Esophagus squamous epithelium (tissue), 5 donors: ENCODE measurements around the gene RAB17. TPM values are rescaled to one million over a fixed set of nuclear protein-coding genes. Genes with fewer than 3 reads are reported as not detected.
A peak's percentile ranks its signal among the peaks of the same experiment; 100 is the strongest.
"Not testable (repeated sequence)": the region's sequence is repeated elsewhere in the genome, so short reads cannot be mapped to it uniquely, and the experiment has no call there.

Experiments
- DNase-seq: peaks from one replicate; lab custom pipeline; 2025; lab: John Stamatoyannopoulos, UW
- H3K27ac ChIP-seq, 4 donors: fragments of 200-600 bp; sonication (generic); one replicate each; pipeline ENCODE4 v1.5.1; 2016 to 2019; ENCODE audit warnings: mild to moderate bottlenecking in 1 of 4
- H3K27me3 ChIP-seq, 4 donors: fragments of 200-600 bp; sonication (generic); 1 replicate in 3 of 4; 2 replicates in 1 of 4; pipeline versions ENCODE4 v1.5.1 to v1.6.0; 2017 to 2021; ENCODE audit warnings: antibody characterized with exemption in 1 of 4
- H3K36me3 ChIP-seq, 3 donors: fragments of 200-600 bp; sonication (generic); one replicate each; pipeline ENCODE4 v1.5.1; 2016 to 2019
- H3K4me1 ChIP-seq, 3 donors: fragments of 200-600 bp; sonication (generic); one replicate each; pipeline ENCODE4 v1.5.1; 2017 to 2019
- H3K4me3 ChIP-seq, 4 donors: fragments of 200-600 bp; sonication (generic); 1 replicate in 3 of 4; 2 replicates in 1 of 4; pipeline ENCODE4 v1.5.1; 2016 to 2019; ENCODE audit warnings: mild to moderate bottlenecking in 2 of 4, moderate library complexity in 1 of 4
- H3K9me3 ChIP-seq, 3 donors: fragments of 200-600 bp; sonication (generic); one replicate each; pipeline ENCODE4 v1.5.1; 2016 to 2019
- POLR2A ChIP-seq, 4 donors: fragments of 450-650 bp; IDR thresholded peaks; one replicate each; pipeline ENCODE4 v1.6.1; 2017; ENCODE audit warnings: antibody characterized with exemption in 4 of 4, mild to moderate bottlenecking in 4 of 4, moderate library complexity in 3 of 4
- WGBS, 2 donors: methylation state at CpG; one replicate each; pipeline ENCODE4 v1.1.5; 2018; 5-methylcytosine and 5-hydroxymethylcytosine counted together
- intact Hi-C: fragments of 100-400 bp; cut with DNase I; formaldehyde crosslinking; loops from one replicate; pipeline ENCODE4 v1.15.0; 2022
- total RNA-seq, 4 donors: library from RNA; depleted of rRNA; stranded (reverse); fragments of >200 nt; gene quantifications; one replicate each; pipeline ENCODE4 v1.1.0, GENCODE V29; 2016
- TF ChIP-seq, protein P1 (sequence below), 6 experiments: fragments of 450-650 bp in 4 of 6; fragments of 200-600 bp in 2 of 6; sonication (generic) in 2 of 6; IDR thresholded peaks; one replicate each; pipeline ENCODE4 v1.5.1; 2016 to 2019; ENCODE audit warnings: antibody characterized with exemption in 6 of 6, mild to moderate bottlenecking in 4 of 6, moderate library complexity in 4 of 6
- donor health status: DM: yes; HTN: yes; CAD: no.

RAB17 gene
- total RNA-seq, 4 donors from 2014 or later: 2.0 to 11.1 (median 6.4) TPM

GRCh38 chr2:237612527-237613357, 22.2 kb upstream of the RAB17 start:
- Histone ChIP-seq H3K36me3 (no peaks in the 10 kb centered on the region), H3K4me3 (no peak overlapping the region), H3K9me3 (no peaks in the 10 kb centered on the region), H3K27me3 (no peaks in the 10 kb centered on the region), H3K27ac (no peak overlapping the region), H3K4me1 (peaks cover 3 to 32% (median 17%) of the 10 kb centered on the region in 3 donors)
- 83 to 93% methylated on average over 7 of the region's 10 CpGs for WGBS, 2 donors
- intact Hi-C loops: no loop called here
- no peak for DNase-seq
- TF ChIP-seq, protein P1, sequence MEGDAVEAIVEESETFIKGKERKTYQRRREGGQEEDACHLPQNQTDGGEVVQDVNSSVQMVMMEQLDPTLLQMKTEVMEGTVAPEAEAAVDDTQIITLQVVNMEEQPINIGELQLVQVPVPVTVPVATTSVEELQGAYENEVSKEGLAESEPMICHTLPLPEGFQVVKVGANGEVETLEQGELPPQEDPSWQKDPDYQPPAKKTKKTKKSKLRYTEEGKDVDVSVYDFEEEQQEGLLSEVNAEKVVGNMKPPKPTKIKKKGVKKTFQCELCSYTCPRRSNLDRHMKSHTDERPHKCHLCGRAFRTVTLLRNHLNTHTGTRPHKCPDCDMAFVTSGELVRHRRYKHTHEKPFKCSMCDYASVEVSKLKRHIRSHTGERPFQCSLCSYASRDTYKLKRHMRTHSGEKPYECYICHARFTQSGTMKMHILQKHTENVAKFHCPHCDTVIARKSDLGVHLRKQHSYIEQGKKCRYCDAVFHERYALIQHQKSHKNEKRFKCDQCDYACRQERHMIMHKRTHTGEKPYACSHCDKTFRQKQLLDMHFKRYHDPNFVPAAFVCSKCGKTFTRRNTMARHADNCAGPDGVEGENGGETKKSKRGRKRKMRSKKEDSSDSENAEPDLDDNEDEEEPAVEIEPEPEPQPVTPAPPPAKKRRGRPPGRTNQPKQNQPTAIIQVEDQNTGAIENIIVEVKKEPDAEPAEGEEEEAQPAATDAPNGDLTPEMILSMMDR (IDR thresholded peaks at IDR 0.05): no peak
- TF ChIP-seq POLR2A (IDR thresholded peaks at IDR 0.05): no peak

- H3K27me3 ChIP-seq, H3K4me3 ChIP-seq, DNase-seq, H3K36me3 ChIP-seq, intact Hi-C loops, H3K9me3 ChIP-seq, H3K27ac ChIP-seq: not testable (repeated sequence)
- WGBS, 2 donors: 82% methylated on average over 4 of the region's 4 CpGs; no CpG with 5 or more reads in 1 of the 2 donors
- peaks cover 0 to 18% (median 5%) of the 10 kb centered on the region in 3 donors for H3K4me1 ChIP-seq
These were observed 16.0 kb upstream of the RAB17 start for GRCh38 chr2:237606522-237606921.

DNA sequence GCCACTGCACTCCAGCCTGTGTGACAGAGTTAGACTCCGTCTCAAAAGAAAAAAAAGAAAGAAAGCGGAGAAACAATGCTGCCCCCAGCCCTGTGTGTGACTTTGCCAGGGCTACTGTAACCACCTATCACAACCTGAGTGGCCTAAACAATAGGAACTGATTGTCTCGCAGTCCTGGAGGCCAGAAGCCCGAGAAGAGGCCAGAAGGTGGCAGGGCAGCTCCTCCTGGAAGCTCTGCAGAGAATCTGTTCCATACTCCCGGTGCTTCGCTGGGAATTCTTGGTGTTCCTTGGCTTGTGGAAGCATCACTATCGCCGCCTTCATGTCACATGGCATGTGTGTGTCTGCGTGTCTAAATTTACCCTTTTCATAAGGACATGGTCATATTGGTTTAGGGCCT, 14.4 kb upstream of the RAB17 start:
- 87 to 89% methylated on average over 9 of the region's 9 CpGs for WGBS, 2 donors

DNA sequence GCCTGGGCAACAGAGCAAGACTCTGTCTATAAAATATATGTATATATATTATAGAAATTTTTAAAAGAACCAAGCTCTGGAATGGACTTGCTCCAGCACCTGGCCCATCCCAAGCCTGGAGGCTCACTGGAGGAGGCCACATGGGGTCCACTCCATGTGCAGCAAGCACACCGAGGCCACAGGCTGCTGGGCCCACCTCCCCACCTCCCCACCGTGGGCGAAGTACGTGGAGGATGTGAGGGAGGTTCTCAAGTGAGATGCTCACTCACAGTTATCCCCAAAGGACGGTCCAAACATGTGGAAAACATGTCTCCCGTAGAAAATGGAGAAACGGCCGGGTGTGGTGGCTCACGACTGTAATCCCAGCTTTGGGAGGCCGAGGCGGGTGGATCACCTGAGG, 13.9 kb upstream of the RAB17 start:
- no peaks in the 10 kb centered on the region for H3K9me3 ChIP-seq
- peak overlapping the region in 2 of 4 donors; percentile 45 to 69 for H3K27ac ChIP-seq
- no peak overlapping the region for H3K4me3 ChIP-seq
- H3K4me1 ChIP-seq: peaks cover 0 to 33% (median 8%) of the 10 kb centered on the region in 3 donors
- no peaks in the 10 kb centered on the region for H3K36me3 ChIP-seq
- intact Hi-C loops: no loop called here
- DNase-seq: no peak
- no peaks in the 10 kb centered on the region for H3K27me3 ChIP-seq
- 83 to 85% methylated on average over 4 to 11 of the region's 11 CpGs for WGBS, 2 donors
- TF ChIP-seq POLR2A (IDR thresholded peaks at IDR 0.05): no peak
- TF ChIP-seq, protein P1 (IDR thresholded peaks at IDR 0.05): no peak

More for the DNA sequence above, 14.4 kb upstream of the RAB17 start:
- Histone ChIP-seq H3K4me1 (peaks cover 0 to 27% (median 6%) of the 10 kb centered on the region in 3 donors), H3K27me3 (no peaks in the 10 kb centered on the region), H3K4me3 (no peak overlapping the region), H3K9me3 (no peaks in the 10 kb centered on the region), H3K27ac (no peak overlapping the region), H3K36me3 (no peaks in the 10 kb centered on the region)
- intact Hi-C loops: no loop called here
- TF ChIP-seq, protein P1 (IDR thresholded peaks at IDR 0.05): peak in 1 of 6 experiments; percentile 6
- TF ChIP-seq POLR2A (IDR thresholded peaks at IDR 0.05): no peak
- DNase-seq: no peak

DNA sequence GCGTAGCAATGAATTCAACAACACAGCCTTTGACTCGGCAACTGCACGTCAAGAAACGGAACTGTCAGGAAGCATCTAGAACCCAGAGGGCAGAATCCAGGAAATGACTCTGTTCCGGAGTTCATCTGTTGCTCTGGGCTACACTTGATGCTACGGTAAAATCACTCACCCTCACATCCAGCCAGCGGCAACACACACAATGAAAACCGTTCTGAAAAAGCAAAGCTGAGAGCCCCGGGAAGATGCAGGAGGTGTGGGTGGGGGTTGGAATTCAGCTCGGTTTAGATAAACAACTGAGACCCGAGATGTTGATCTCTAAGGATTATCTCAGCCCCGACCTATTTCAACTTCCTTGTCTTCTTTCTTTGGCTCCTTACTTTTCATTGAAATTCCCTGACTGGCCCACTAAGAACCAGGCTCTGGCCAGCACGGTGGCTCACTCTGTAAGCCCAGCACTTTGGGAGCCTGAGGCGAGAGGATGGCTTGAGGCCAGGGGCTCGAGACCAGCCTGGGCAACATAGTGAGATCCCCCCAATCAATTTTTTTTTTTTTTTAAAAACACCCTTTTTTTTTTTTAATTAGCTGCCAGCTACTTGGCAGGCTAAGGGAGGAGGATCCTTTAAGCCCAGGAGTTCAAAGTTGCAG, 13.3 kb upstream of the RAB17 start:
- TF ChIP-seq, protein P1 (IDR thresholded peaks at IDR 0.05): no peak
- peak in 1 of 4 donors; percentile 54 for TF ChIP-seq POLR2A (IDR thresholded peaks at IDR 0.05)
- intact Hi-C loops: no loop called here
- Histone ChIP-seq H3K36me3 (no peaks in the 10 kb centered on the region), H3K9me3 (no peaks in the 10 kb centered on the region), H3K4me3 (peak overlapping the region in 1 of 4 donors; percentile 18), H3K4me1 (peaks cover 0 to 34% (median 8%) of the 10 kb centered on the region in 3 donors), H3K27ac (peak overlapping the region; percentile 23 to 70 (median 57)), H3K27me3 (no peaks in the 10 kb centered on the region)
- WGBS, 2 donors: 11 to 17% methylated on average over 13 to 14 of the region's 15 CpGs
- DNase-seq: no peak
